Left lobe of liver (tissue), 2 donors: ENCODE data around the gene ZNF587B. TPM values are rescaled to one million over a fixed set of nuclear protein-coding genes. Genes with fewer than 3 reads are reported as not detected.
"Not testable (repeated sequence)": the region's sequence is repeated elsewhere in the genome, so short reads cannot be mapped to it uniquely, and the experiment has no call there.

Experiments used
- ATAC-seq: fragments of 200-7000 bp; cut with Tn5 transposase; one replicate; pipeline ENCODE4 v1.9.1; 2020; ENCODE audit warnings: mild to moderate bottlenecking, moderate library complexity
- DNase-seq: peaks from one replicate; pipeline ENCODE4 v3.0.0-alpha.2; 2020; ENCODE audit warnings: low spot score
- total RNA-seq: library from RNA; stranded (reverse); gene quantifications from one replicate; pipeline ENCODE4 v1.2.1, GENCODE V29; 2021
- donor health status: DM: no; HTN: no; CAD: no; lungs with moderate emphysema.
- donor health status: DM: no; HTN: yes; CAD: no.

Gene ZNF587B
- total RNA-seq, 1 donor from 2014 or later = 10.2 TPM

DNA sequence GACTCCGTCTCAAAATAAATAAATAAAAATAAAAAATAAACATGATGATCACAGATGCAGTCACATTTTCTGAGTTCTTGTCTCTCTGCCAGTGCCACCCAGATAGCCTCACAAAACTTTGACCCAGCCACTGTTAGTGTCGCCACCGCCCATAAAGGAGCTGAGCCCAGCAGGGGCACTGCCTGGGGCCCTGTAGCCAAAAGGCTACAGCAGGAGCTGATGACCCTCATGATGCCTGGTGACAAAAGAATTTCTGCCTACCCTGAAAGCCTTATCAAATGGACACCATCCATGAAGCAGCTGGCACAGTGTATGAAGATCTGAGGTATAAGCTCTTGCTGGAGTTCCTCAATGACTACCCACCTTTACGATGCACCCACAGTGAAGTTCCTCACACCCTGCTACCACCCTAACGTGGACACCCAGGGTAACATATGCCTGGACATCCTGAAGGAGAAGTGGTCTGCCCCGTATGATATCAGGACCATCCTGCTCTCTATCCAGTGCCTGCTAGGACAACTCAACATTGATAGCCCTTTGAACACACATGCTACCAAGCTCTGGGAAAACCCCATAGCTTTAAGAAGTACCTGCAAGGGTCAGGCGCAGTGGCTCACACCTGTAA, 37.9 kb downstream of the ZNF587B start:
- peak; percentile 23 for ATAC-seq
- no peak for DNase-seq

DNA sequence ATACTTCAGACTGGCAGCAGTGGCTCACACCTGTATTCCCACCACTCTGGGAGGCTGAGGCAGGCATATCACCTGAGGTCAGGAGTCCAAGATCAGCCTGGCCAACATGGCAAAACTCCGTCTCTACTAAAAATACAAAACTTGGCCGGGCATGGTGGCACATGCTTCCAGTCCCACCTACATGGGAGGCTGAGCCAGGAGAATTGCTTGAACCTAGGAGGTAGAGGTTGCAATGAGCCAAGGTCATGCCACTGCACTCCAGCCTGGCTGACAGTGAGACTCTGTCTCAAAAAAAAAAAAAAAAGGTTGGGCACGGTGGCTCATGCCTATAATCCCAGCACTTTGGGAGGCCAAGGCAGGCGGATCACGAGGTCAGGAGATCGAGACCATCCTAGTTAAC, 39.6 kb downstream of the ZNF587B start:
- peak; percentile 30 for ATAC-seq
- DNase-seq = not testable (repeated sequence)

DNA sequence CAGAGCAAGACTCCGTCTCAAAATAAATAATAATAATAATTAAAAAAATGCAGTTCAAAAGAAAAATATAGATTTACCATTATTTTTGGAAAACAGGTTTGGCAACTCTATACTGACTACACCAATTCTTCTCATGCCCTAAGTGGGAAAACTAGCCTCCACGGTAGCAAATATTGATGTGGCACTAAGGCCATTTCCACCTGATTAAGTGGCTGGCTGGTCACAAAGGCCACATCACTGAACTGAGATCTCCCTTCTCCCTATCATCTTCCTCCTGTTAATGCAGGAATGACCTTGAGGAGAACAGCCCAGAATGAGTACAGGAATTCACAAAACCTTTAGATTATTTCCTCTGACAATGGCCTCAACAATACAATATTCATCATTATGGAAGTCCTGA, 40.1 kb downstream of the ZNF587B start:
- ATAC-seq = no peak
- DNase-seq = no peak

DNA sequence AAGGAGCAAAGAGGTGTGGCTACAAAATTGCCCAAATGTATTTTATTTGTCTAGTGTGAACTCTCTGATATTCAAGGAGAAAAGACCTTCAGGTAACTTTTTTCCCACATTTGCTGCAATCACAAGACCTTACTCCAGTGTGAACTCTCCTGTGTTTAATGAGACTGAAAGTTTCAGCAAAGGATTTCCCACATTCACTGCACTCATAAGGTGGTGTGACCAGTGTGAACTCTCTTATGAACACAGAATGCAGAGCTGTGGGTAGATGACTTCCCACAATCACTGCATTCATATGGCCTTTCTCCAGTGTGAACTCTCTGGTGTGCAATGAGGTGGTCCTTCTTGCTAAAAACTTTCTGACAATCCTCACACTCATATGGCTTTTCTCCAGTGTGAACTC, 42.4 kb downstream of the ZNF587B start:
- DNase-seq (no peak), ATAC-seq (no peak)

- DNase-seq, ATAC-seq: not testable (repeated sequence)
These were observed 44.0 kb downstream of the ZNF587B start for GRCh38 chr19:57873883-57874799.

GRCh38 chr19:57886046-57886445, 55.9 kb downstream of the ZNF587B start:
- no peak for DNase-seq
- no peak for ATAC-seq

GRCh38 chr19:57887195-57887941, 57.3 kb downstream of the ZNF587B start:
- DNase-seq (no peak), ATAC-seq (no peak)

- ATAC-seq = peak; percentile 13
- no peak for DNase-seq
These were observed 58.0 kb downstream of the ZNF587B start for GRCh38 chr19:57888107-57888559.

DNA sequence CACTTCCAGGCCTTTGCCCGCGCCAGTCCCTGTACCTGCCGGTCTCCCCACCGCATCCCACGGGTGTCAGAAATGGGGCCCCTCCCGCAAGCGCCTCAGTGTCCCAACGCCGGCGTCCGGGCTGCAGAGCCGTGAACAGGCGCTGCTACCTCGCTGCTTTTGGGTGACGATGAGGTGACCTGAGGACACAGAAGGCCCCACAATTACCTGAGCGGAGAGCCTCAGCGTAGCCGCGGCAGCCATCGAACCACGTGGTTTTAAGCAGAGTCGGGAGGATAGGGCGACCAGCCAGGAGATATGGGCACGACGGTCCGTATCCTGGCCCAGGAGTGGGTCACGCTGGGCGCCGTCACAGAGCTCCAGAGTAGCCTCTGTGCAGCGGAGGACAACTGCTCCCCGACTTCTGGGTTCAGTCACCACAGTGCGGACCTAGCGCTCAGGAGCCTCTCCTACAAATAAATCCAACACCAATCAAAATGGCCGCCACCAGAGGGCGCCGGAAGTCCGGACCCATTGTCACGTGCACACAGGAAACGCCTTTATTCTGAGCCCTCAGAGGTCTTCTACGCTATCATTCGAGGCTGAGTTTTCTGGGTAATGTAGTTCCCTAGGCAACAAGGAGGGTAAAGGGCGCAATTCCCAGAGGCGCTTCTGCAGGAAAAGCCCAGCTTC, 58.6 kb downstream of the ZNF587B start, which contains the start of gene ZNF814:
ZNF814 (minus strand) TSS at position 478 of the 672 bp plus-strand sequence; CDS start at position 243, 235 bp downstream.
- DNase-seq (peak; percentile 88), ATAC-seq (peak; percentile 97)

- not testable (repeated sequence) for DNase-seq, ATAC-seq
These were observed 60.6 kb downstream of the ZNF587B start for GRCh38 chr19:57890706-57891105.

Other genes starting within 250 kb of the ZNF587B start
- gene ZIK1, start 246.2 kb upstream of the ZNF587B start, total RNA-seq = 0.18 TPM
- 0.50 TPM for gene ZNF530, start 230.4 kb upstream of the ZNF587B start, total RNA-seq
- 6.9 TPM for gene ZNF134, start 216.1 kb upstream of the ZNF587B start, total RNA-seq
- 4.9 TPM for gene ZNF211, start 197.1 kb upstream of the ZNF587B start, total RNA-seq
- gene ZSCAN4, start 161.4 kb upstream of the ZNF587B start, total RNA-seq = not detected
- 1.8 TPM for gene ZNF551, start 148.3 kb upstream of the ZNF587B start, total RNA-seq
- 0.96 TPM for gene ZNF154, start 121.1 kb upstream of the ZNF587B start, total RNA-seq
- gene ZNF671, start 102.7 kb upstream of the ZNF587B start, total RNA-seq = 2.1 TPM
- 9.1 TPM for gene ZNF776, start 83.5 kb upstream of the ZNF587B start, total RNA-seq
- gene ZNF586, start 60.6 kb upstream of the ZNF587B start, total RNA-seq = 4.6 TPM
- gene ZNF552, start 15.4 kb upstream of the ZNF587B start, total RNA-seq = 7.1 TPM
- gene ZNF587, start 19.6 kb downstream of the ZNF587B start, total RNA-seq = 19.1 TPM
- gene ZNF814, start 58.7 kb downstream of the ZNF587B start, total RNA-seq = 12.9 TPM
- gene ZNF417, start 86.3 kb downstream of the ZNF587B start, total RNA-seq = 15.2 TPM
- 3.5 TPM for gene ZNF418, start 105.1 kb downstream of the ZNF587B start, total RNA-seq
- 1.1 TPM for gene ZNF256, start 117.4 kb downstream of the ZNF587B start, total RNA-seq
- gene C19orf18, start 144.2 kb downstream of the ZNF587B start, total RNA-seq = 1.1 TPM
- gene ZNF606, start 172.5 kb downstream of the ZNF587B start, total RNA-seq = 9.2 TPM
- gene ZSCAN1, start 203.7 kb downstream of the ZNF587B start, total RNA-seq = not detected
- 0.45 TPM for gene ZNF135, start 229.0 kb downstream of the ZNF587B start, total RNA-seq